HCT116 (cell line): ENCODE measurements around the gene TRPC5OS. TPM values are rescaled to one million over a fixed set of nuclear protein-coding genes. Genes with fewer than 3 reads are reported as not detected.

Experiments
- ATAC-seq: fragments of 200-7000 bp; cut with Tn5 transposase; 2 replicates; pipeline ENCODE4 v1.9.1; 2020; ENCODE audit warnings: mild to moderate bottlenecking, moderate library complexity
- BruUV-seq: library from RNA; stranded (reverse); fragments of 400-500 nt; replicated peaks from 2 replicates; lab custom pipeline; 2021; lab: Mats Ljungman, UMichigan
- CTCF ChIA-PET: fragments of 300-600 bp; sonication (Branson Sonifier 250); formaldehyde crosslinking; loops from one replicate; lab custom pipeline; 2021; ENCODE audit warnings: antibody characterized with exemption; lab: Charles Lee
- POLR2A ChIA-PET: fragments of 300-600, 350-600 bp; sonication (Branson Sonifier 250); formaldehyde crosslinking; loops from one replicate; lab custom pipeline; 2021; ENCODE audit warnings: antibody characterized with exemption; lab: Charles Lee
- RAD21 ChIA-PET, 2 experiments: fragments of 300-600 bp; sonication (Branson Sonifier 250); formaldehyde crosslinking; loops; one replicate each; lab custom pipeline; 2023; ENCODE audit warnings: low total read pairs in 2 of 2; ENCODE audit not compliant: uncharacterized antibody in 2 of 2, unreplicated experiment in 2 of 2, low non-redundant PET in 1 of 2; lab: Charles Lee
- DNase-seq: peaks from one replicate; pipeline ENCODE4 v3.0.0-alpha.2; 2010; ENCODE audit warnings: low read depth, low spot score
- H2AFZ ChIP-seq: fragments of 200-600 bp; shearing (Covaris generic), sonication (generic); 2 replicates; pipeline ENCODE4 v1.6.1; 2017; ENCODE audit warnings: low read depth, mixed run types, mixed read lengths, antibody characterized with exemption, low read length; ENCODE audit not compliant: poor library complexity, severe bottlenecking
- H3K27ac ChIP-seq: 2 replicates; pipeline ENCODE4 v1.5.1; 2012; ENCODE audit warnings: low read depth, low read length
- H3K27me3 ChIP-seq: fragments of 200-600 bp; sonication (generic); 2 replicates; pipeline ENCODE4 v1.6.1; 2016; ENCODE audit warnings: mixed run types, low read length, mixed read lengths; ENCODE audit not compliant: insufficient read depth
- H3K36me3 ChIP-seq, 2 experiments: fragments of 200-500 bp in 1 of 2; fragments of 200-600 bp in 1 of 2; sonication (Bioruptor generic) in 1 of 2; sonication (generic) in 1 of 2; 2 replicates each; pipeline versions ENCODE4 v1.5.1 to v1.6.1; 2014 to 2016; ENCODE audit warnings: low read length in 2 of 2, inconsistent platforms in 1 of 2, mixed read lengths in 1 of 2, mixed run types in 1 of 2; ENCODE audit not compliant: insufficient read depth in 2 of 2, control insufficient read depth in 1 of 2
- H3K4me1 ChIP-seq, 2 experiments: fragments of 200-600 bp in 1 of 2; sonication (generic) in 1 of 2; 2 replicates each; pipeline versions ENCODE4 v1.5.1 to v1.6.1; 2012 to 2017; ENCODE audit warnings: low read length in 2 of 2, inconsistent platforms in 1 of 2, mild to moderate bottlenecking in 1 of 2, mixed read lengths in 1 of 2, mixed run types in 1 of 2, moderate library complexity in 1 of 2; ENCODE audit not compliant: insufficient read depth in 2 of 2, control insufficient read depth in 1 of 2
- H3K4me2 ChIP-seq: fragments of 200-600 bp; sonication (generic); 2 replicates; pipeline ENCODE4 v1.6.1; 2017; ENCODE audit warnings: mixed run types, low read length, mixed read lengths
- H3K4me3 ChIP-seq, 2 experiments: fragments of 200-600 bp in 1 of 2; sonication (generic) in 1 of 2; replicated peaks in 1 of 2; 2 replicates each; pipeline ENCODE4 v1.5.1; 2011 to 2016; ENCODE audit warnings: low read length in 2 of 2, control low read depth in 1 of 2, low read depth in 1 of 2, mild to moderate bottlenecking in 1 of 2, mixed read lengths in 1 of 2, mixed run types in 1 of 2
- H3K79me2 ChIP-seq: fragments of 200-600 bp; sonication (generic); 2 replicates; pipeline ENCODE4 v1.6.1; 2017; ENCODE audit warnings: mild to moderate bottlenecking, mixed run types, low read length, moderate library complexity, mixed read lengths; ENCODE audit not compliant: insufficient read depth
- H3K9ac ChIP-seq: fragments of 200-600 bp; sonication (generic); 2 replicates; pipeline ENCODE4 v1.6.1; 2016; ENCODE audit warnings: low read length, mixed read lengths
- H3K9me2 ChIP-seq: fragments of 200-600 bp; sonication (generic), shearing (Covaris generic); 2 replicates; pipeline ENCODE4 v1.6.1; 2017; ENCODE audit warnings: mixed run types, mild to moderate bottlenecking, moderate library complexity; ENCODE audit not compliant: insufficient read depth
- H3K9me3 ChIP-seq, 2 experiments: fragments of 200-500 bp in 1 of 2; fragments of 200-600 bp in 1 of 2; sonication (Bioruptor generic) in 1 of 2; sonication (generic) in 1 of 2; 2 replicates each; pipeline ENCODE4 v1.6.1; 2014 to 2017; ENCODE audit warnings: low read length in 2 of 2, mixed read lengths in 2 of 2, inconsistent platforms in 1 of 2, low read depth in 1 of 2, mild to moderate bottlenecking in 1 of 2, mixed run types in 1 of 2, moderate library complexity in 1 of 2; ENCODE audit not compliant: control insufficient read depth in 1 of 2, insufficient read depth in 1 of 2
- H4K20me1 ChIP-seq: fragments of 200-600 bp; sonication (generic), shearing (Covaris generic); 2 replicates; pipeline ENCODE4 v1.6.1; 2017; ENCODE audit warnings: mixed run types, mild to moderate bottlenecking, moderate library complexity; ENCODE audit not compliant: insufficient read depth
- ATF3 ChIP-seq: IDR thresholded peaks from 2 replicates; pipeline ENCODE4 v1.6.1; 2012
- CEBPB ChIP-seq: IDR thresholded peaks from 2 replicates; pipeline ENCODE4 v1.6.1; 2012; ENCODE audit warnings: low read depth
- ELF1 ChIP-seq: IDR thresholded peaks from 2 replicates; pipeline ENCODE4 v1.6.1; 2012; ENCODE audit warnings: low read depth, borderline replicate concordance
- EZH2 ChIP-seq: fragments of 200-600 bp; sonication (generic); IDR thresholded peaks from 2 replicates; pipeline ENCODE4 v1.6.1; 2017; ENCODE audit warnings: antibody characterized with exemption, mixed run types
- POLR2AphosphoS5 ChIP-seq: IDR thresholded peaks from 2 replicates; pipeline ENCODE4 v1.6.1; 2011; ENCODE audit warnings: mild to moderate bottlenecking, low read depth, low read length, moderate library complexity
- REST ChIP-seq: IDR thresholded peaks from 2 replicates; pipeline ENCODE4 v1.6.1; 2012; ENCODE audit warnings: low read depth
- TCF7L2 ChIP-seq: IDR thresholded peaks from 2 replicates; pipeline ENCODE4 v1.7.0; 2011; ENCODE audit warnings: borderline replicate concordance, inconsistent platforms; ENCODE audit not compliant: insufficient read depth, insufficient read length; ENCODE audit errors: extremely low read depth
- ZFX ChIP-seq: fragments of 450-650 bp; IDR thresholded peaks from 2 replicates; pipeline ENCODE4 v1.6.1; 2017
- ZNF274 ChIP-seq: fragments of 200-500 bp; sonication (Bioruptor generic); IDR thresholded peaks from 2 replicates; pipeline ENCODE4 v1.6.1; 2014; ENCODE audit warnings: mild to moderate bottlenecking, low read depth, low read length, inconsistent platforms
- intact Hi-C: fragments of 100-400 bp; cut with micrococcal nuclease; formaldehyde crosslinking; loops from 2 replicates; pipeline ENCODE4 v1.10.0; 2022
- total RNA-seq: library from RNA; stranded (reverse); gene quantifications from one replicate; pipeline ENCODE4 v1.2.1, GENCODE V29; 2021; ENCODE audit not compliant: unreplicated experiment

TRPC5OS gene
- total RNA-seq, 1 experiment from 2014 or later, result 0.07 TPM

GRCh38 chrX:111876646-111877045, 665 bp downstream of the TRPC5OS start:
- H3K79me2 ChIP-seq, result no peaks in the 10 kb centered on the region
- no peak overlapping the region for H3K4me3 ChIP-seq
- no peak overlapping the region for H3K9ac ChIP-seq
- H3K4me2 ChIP-seq, result no peak overlapping the region
- BruUV-seq, result no TSS peak
- no peaks in the 10 kb centered on the region for H4K20me1 ChIP-seq
- no peaks in the 10 kb centered on the region for H3K9me2 ChIP-seq
- ATAC-seq (no peak), DNase-seq (no peak)
- H3K36me3 ChIP-seq, result no peaks in the 10 kb centered on the region
- no peaks in the 10 kb centered on the region for H3K4me1 ChIP-seq
- POLR2A ChIA-PET, result no interaction called here
- intact Hi-C loops, result no loop called here
- CTCF ChIA-PET, result no interaction called here
- no peak overlapping the region for H2AFZ ChIP-seq
- no peaks in the 10 kb centered on the region for H3K9me3 ChIP-seq
- TF ChIP-seq POLR2AphosphoS5 (no peak), CEBPB (no peak), EZH2 (no peak), ATF3 (no peak), ZFX (no peak), REST (no peak), TCF7L2 (no peak), ELF1 (no peak), ZNF274 (no peak)
- no peak overlapping the region for H3K27ac ChIP-seq
- H3K27me3 ChIP-seq, result no peaks in the 10 kb centered on the region
- RAD21 ChIA-PET, result no interaction called here
